Measurements from ENCODE around the gene SRGAP3.

SRGAP3 gene

DNA sequence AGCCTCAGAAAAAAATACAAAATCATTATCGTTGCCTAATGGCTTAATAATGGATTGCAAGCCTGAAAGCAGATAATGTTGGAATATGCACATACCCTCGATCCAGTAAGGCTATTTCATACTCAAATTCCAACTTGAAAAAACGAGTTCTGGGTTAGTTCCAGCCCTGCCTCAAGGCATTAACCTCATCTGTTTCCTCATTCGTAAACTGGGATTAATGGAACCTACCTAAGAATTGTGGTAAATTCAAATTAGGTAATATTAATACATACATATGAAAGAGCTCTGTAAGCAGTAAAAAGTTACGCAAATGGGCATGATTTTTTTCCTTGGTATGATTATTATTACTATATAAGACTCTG lies 107.5 kb downstream of the SRGAP3 start:
- POLR2A ChIA-PET: interaction anchor here (1.9 kb wide), 1 partner anchor 18 kb away, joined by 5 read pairs; no protein-coding TSS in a partner anchor
- CTCF ChIA-PET: no interaction called here
- peaks cover 23% of the 10 kb centered on the region for H3K4me1 ChIP-seq (ENCODE audit: control insufficient read depth, insufficient read depth, low read length)

DNA sequence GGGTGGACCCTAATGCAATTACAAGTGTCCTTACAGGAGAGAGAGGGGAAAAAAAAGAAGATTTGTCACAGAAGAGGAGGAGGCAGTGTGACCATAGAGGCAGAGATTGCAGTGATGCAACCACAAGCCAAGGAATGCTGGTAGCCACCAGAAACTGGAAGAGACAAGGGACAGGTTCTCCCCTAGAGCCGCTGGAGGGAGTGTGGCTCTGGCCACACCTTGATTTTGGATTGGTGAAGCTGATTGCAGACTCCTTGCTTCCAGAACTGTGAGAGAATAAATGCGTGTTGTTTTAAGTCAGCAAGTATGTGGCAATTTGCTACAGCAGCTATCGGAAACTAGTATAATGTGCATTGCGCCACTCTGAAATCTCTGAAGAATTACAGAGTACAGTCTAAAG lies 110.1 kb downstream of the SRGAP3 start:
- ChIA-PET CTCF (no interaction called here), POLR2A (no interaction called here)
- peaks cover 23% of the 10 kb centered on the region for H3K4me1 ChIP-seq (ENCODE audit: control insufficient read depth, insufficient read depth, low read length)
- no peaks in the 10 kb centered on the region; the same call in 1 of the 2 replicates for H3K9me3 ChIP-seq (ENCODE audit: control insufficient read depth, insufficient read depth, low read depth, low read length)
- H3K4me3 ChIP-seq (ENCODE audit: low read depth, low read length): no peak overlapping the region
- TF ChIP-seq, protein P1, sequence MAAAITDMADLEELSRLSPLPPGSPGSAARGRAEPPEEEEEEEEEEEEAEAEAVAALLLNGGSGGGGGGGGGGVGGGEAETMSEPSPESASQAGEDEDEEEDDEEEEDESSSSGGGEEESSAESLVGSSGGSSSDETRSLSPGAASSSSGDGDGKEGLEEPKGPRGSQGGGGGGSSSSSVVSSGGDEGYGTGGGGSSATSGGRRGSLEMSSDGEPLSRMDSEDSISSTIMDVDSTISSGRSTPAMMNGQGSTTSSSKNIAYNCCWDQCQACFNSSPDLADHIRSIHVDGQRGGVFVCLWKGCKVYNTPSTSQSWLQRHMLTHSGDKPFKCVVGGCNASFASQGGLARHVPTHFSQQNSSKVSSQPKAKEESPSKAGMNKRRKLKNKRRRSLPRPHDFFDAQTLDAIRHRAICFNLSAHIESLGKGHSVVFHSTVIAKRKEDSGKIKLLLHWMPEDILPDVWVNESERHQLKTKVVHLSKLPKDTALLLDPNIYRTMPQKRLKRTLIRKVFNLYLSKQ (tag by site-specific recombination; IDR thresholded peaks at IDR 0.05; ENCODE audit: borderline replicate concordance): no peak
- peak; percentile 24 for TF ChIP-seq SETDB1 (IDR thresholded peaks at IDR 0.05; ENCODE audit: insufficient read length, low read length)
- H3K36me3 ChIP-seq (ENCODE audit: control insufficient read depth in 2 of 2, insufficient read depth in 1 of 2, low read length in 2 of 2): no peaks in the 10 kb centered on the region
- H3K27ac ChIP-seq (ENCODE audit: extremely low read depth, low read depth, low read length): no peak overlapping the region

More for the DNA sequence above, 107.5 kb downstream of the SRGAP3 start:
- peak overlapping the region; percentile 36; the same call in 1 of the 2 replicates for H3K27ac ChIP-seq (ENCODE audit: extremely low read depth, low read depth, low read length)
- no peaks in the 10 kb centered on the region for H3K36me3 ChIP-seq (ENCODE audit: control insufficient read depth in 2 of 2, insufficient read depth in 1 of 2, low read length in 2 of 2)
- TF ChIP-seq ZNF423 (tag by site-specific recombination; IDR thresholded peaks at IDR 0.05): no peak
- TF ChIP-seq ZNF157 (tag by site-specific recombination; IDR thresholded peaks at IDR 0.05): no peak
- TF ChIP-seq ZNF76 (tag by site-specific recombination; IDR thresholded peaks at IDR 0.05; ENCODE audit: borderline replicate concordance, low read depth): no peak
- no peak for TF ChIP-seq ZNF138 (tag by site-specific recombination; IDR thresholded peaks at IDR 0.05; ENCODE audit: borderline replicate concordance)
- TF ChIP-seq SP7 (tag by site-specific recombination; IDR thresholded peaks at IDR 0.05): no peak
- TF ChIP-seq ZNF624 (tag by site-specific recombination; IDR thresholded peaks at IDR 0.05): no peak
- TF ChIP-seq ZBTB17 (tag by site-specific recombination; IDR thresholded peaks at IDR 0.05): no peak
- TF ChIP-seq SETDB1 (IDR thresholded peaks at IDR 0.05; ENCODE audit: insufficient read length, low read length): no peak
- TF ChIP-seq, protein P2, sequence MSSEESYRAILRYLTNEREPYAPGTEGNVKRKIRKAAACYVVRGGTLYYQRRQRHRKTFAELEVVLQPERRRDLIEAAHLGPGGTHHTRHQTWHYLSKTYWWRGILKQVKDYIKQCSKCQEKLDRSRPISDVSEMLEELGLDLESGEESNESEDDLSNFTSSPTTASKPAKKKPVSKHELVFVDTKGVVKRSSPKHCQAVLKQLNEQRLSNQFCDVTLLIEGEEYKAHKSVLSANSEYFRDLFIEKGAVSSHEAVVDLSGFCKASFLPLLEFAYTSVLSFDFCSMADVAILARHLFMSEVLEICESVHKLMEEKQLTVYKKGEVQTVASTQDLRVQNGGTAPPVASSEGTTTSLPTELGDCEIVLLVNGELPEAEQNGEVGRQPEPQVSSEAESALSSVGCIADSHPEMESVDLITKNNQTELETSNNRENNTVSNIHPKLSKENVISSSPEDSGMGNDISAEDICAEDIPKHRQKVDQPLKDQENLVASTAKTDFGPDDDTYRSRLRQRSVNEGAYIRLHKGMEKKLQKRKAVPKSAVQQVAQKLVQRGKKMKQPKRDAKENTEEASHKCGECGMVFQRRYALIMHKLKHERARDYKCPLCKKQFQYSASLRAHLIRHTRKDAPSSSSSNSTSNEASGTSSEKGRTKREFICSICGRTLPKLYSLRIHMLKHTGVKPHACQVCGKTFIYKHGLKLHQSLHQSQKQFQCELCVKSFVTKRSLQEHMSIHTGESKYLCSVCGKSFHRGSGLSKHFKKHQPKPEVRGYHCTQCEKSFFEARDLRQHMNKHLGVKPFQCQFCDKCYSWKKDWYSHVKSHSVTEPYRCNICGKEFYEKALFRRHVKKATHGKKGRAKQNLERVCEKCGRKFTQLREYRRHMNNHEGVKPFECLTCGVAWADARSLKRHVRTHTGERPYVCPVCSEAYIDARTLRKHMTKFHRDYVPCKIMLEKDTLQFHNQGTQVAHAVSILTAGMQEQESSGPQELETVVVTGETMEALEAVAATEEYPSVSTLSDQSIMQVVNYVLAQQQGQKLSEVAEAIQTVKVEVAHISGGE (tag by site-specific recombination; conservative IDR thresholded peaks at IDR 0.05; ENCODE audit: low read depth): no peak
- no peak for TF ChIP-seq ZBTB8A (tag by site-specific recombination; IDR thresholded peaks at IDR 0.05)
- TF ChIP-seq ZNF792 (tag by site-specific recombination; IDR thresholded peaks at IDR 0.05): no peak
- no peaks in the 10 kb centered on the region; the same call in 1 of the 2 replicates for H3K9me3 ChIP-seq (ENCODE audit: control insufficient read depth, insufficient read depth, low read depth, low read length)
- H3K4me3 ChIP-seq (ENCODE audit: low read depth, low read length): no peak overlapping the region

DNA sequence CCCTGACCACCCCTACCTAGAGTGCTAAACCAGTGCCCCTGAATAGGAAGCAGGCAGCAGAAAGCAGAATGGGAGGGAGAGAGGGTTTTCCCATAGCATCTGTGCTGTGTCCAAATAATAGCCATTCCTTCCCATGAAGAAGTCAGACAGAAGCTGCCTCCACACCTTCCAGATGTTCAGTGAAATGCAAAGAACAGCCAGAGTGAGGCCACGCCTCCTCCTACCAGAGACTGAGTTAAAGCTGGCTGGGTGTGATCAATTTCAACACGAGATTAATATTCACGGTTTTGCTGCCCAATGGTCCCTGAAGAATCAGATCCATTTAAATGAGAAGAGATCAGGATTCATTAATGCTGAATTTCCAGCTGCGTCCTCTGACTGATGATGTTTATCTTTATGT lies 111.8 kb downstream of the SRGAP3 start:
- H3K36me3 ChIP-seq (ENCODE audit: control insufficient read depth in 2 of 2, insufficient read depth in 1 of 2, low read length in 2 of 2): no peaks in the 10 kb centered on the region
- ChIA-PET POLR2A (no interaction called here), CTCF (interaction anchor here (1.2 kb wide), 1 partner anchor 165 kb away, joined by 4 read pairs; no protein-coding TSS in a partner anchor)
- H3K4me1 ChIP-seq (ENCODE audit: control insufficient read depth, insufficient read depth, low read length): peaks cover 22% of the 10 kb centered on the region
- no peaks in the 10 kb centered on the region; the same call in 1 of the 2 replicates for H3K9me3 ChIP-seq (ENCODE audit: control insufficient read depth, insufficient read depth, low read depth, low read length)
- H3K27ac ChIP-seq (ENCODE audit: extremely low read depth, low read depth, low read length): no peak overlapping the region
- H3K4me3 ChIP-seq (ENCODE audit: low read depth, low read length): no peak overlapping the region
- TF ChIP-seq GLI4 (tag by site-specific recombination; IDR thresholded peaks at IDR 0.05): no peak
- TF ChIP-seq, protein P3, sequence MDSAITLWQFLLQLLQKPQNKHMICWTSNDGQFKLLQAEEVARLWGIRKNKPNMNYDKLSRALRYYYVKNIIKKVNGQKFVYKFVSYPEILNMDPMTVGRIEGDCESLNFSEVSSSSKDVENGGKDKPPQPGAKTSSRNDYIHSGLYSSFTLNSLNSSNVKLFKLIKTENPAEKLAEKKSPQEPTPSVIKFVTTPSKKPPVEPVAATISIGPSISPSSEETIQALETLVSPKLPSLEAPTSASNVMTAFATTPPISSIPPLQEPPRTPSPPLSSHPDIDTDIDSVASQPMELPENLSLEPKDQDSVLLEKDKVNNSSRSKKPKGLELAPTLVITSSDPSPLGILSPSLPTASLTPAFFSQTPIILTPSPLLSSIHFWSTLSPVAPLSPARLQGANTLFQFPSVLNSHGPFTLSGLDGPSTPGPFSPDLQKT (IDR thresholded peaks at IDR 0.05; ENCODE audit: borderline replicate concordance, low read depth, low read length): no peak
- TF ChIP-seq ZBTB7A (tag by site-specific recombination; IDR thresholded peaks at IDR 0.05; ENCODE audit: low read depth): no peak
- TF ChIP-seq, protein P4, sequence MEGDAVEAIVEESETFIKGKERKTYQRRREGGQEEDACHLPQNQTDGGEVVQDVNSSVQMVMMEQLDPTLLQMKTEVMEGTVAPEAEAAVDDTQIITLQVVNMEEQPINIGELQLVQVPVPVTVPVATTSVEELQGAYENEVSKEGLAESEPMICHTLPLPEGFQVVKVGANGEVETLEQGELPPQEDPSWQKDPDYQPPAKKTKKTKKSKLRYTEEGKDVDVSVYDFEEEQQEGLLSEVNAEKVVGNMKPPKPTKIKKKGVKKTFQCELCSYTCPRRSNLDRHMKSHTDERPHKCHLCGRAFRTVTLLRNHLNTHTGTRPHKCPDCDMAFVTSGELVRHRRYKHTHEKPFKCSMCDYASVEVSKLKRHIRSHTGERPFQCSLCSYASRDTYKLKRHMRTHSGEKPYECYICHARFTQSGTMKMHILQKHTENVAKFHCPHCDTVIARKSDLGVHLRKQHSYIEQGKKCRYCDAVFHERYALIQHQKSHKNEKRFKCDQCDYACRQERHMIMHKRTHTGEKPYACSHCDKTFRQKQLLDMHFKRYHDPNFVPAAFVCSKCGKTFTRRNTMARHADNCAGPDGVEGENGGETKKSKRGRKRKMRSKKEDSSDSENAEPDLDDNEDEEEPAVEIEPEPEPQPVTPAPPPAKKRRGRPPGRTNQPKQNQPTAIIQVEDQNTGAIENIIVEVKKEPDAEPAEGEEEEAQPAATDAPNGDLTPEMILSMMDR (tag by site-specific recombination; IDR thresholded peaks at IDR 0.05): no peak
- TF ChIP-seq, protein P5, sequence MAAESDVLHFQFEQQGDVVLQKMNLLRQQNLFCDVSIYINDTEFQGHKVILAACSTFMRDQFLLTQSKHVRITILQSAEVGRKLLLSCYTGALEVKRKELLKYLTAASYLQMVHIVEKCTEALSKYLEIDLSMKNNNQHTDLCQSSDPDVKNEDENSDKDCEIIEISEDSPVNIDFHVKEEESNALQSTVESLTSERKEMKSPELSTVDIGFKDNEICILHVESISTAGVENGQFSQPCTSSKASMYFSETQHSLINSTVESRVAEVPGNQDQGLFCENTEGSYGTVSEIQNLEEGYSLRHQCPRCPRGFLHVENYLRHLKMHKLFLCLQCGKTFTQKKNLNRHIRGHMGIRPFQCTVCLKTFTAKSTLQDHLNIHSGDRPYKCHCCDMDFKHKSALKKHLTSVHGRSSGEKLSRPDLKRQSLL (tag by site-specific recombination; IDR thresholded peaks at IDR 0.05): no peak
- TF ChIP-seq ZNF658 (tag by site-specific recombination; IDR thresholded peaks at IDR 0.05): no peak
- peak; percentile 33 for TF ChIP-seq ZNF341 (tag by site-specific recombination; IDR thresholded peaks at IDR 0.05; ENCODE audit: low read depth)
- TF ChIP-seq ZSCAN23 (tag by site-specific recombination; IDR thresholded peaks at IDR 0.05): no peak
